Measurements from ENCODE around the gene ASMTL. TPM values are rescaled to one million over a fixed set of nuclear protein-coding genes. Genes with fewer than 3 reads are reported as not detected.
"Not testable (repeated sequence)": the region's sequence is repeated elsewhere in the genome, so short reads cannot be mapped to it uniquely, and the experiment has no call there.

ASMTL gene
- total RNA-seq, 1 donor from 2014 or later, result 13.6 TPM

GRCh38 chrX:1411326-1411725, 41.4 kb downstream of the ASMTL start:
- Histone ChIP-seq H3K27ac (ENCODE audit: low read depth, low read length) (no peak overlapping the region), H3K4me1 (ENCODE audit: control insufficient read depth in 3 of 3, insufficient read depth in 3 of 3, low read length in 3 of 3) (peaks cover 0 to 5% (median 0%) of the 10 kb centered on the region in 3 donors), H3K9ac (ENCODE audit: low read depth in 1 of 3, low read length in 3 of 3) (no peak overlapping the region), H3K9me3 (ENCODE audit: control insufficient read depth in 3 of 3, low read length in 3 of 3) (no peaks in the 10 kb centered on the region), H3K36me3 (ENCODE audit: control insufficient read depth in 3 of 3, insufficient read depth in 3 of 3, low read length in 3 of 3) (peaks cover 35 to 46% (median 39%) of the 10 kb centered on the region in 3 donors), H3K4me3 (ENCODE audit: low read length in 3 of 3) (no peak overlapping the region), H3K27me3 (ENCODE audit: control insufficient read depth in 3 of 3, insufficient read depth in 3 of 3, low read length in 3 of 3) (no peaks in the 10 kb centered on the region)

DNA sequence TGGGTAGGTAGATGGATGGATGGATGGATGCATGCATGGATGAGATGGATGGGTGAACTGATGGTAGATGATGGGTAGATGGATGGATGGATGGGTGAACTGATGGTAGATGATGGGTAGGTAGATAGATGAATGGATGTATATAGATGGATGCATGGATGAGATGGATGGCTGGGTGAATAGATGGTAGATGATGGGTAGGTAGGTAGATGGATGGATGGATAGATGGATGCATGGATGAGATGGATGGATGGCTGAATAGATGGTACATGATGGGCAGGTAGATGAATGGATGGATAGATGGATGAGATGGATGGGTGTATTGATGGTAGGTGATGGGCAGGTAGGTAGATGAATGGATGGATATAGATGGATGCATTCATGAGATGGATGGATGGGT, 45.7 kb downstream of the ASMTL start:
- Histone ChIP-seq H3K9me3 (ENCODE audit: control insufficient read depth in 3 of 3, low read length in 3 of 3) (no peaks in the 10 kb centered on the region), H3K4me1 (ENCODE audit: control insufficient read depth in 3 of 3, insufficient read depth in 3 of 3, low read length in 3 of 3) (peaks cover 0 to 5% (median 0%) of the 10 kb centered on the region in 3 donors), H3K27me3 (ENCODE audit: control insufficient read depth in 3 of 3, insufficient read depth in 3 of 3, low read length in 3 of 3) (no peaks in the 10 kb centered on the region), H3K36me3 (ENCODE audit: control insufficient read depth in 3 of 3, insufficient read depth in 3 of 3, low read length in 3 of 3) (peaks cover 48 to 57% (median 55%) of the 10 kb centered on the region in 3 donors), H3K27ac (ENCODE audit: low read depth, low read length) (no peak overlapping the region), H3K9ac (ENCODE audit: low read depth in 1 of 3, low read length in 3 of 3) (no peak overlapping the region), H3K4me3 (ENCODE audit: low read length in 3 of 3) (no peak overlapping the region)

GRCh38 chrX:1405769-1406168, 46.9 kb downstream of the ASMTL start:
- H3K27me3 ChIP-seq (ENCODE audit: control insufficient read depth in 3 of 3, insufficient read depth in 3 of 3, low read length in 3 of 3); H3K9ac ChIP-seq (ENCODE audit: low read depth in 1 of 3, low read length in 3 of 3); H3K4me3 ChIP-seq (ENCODE audit: low read length in 3 of 3); H3K27ac ChIP-seq (ENCODE audit: low read depth, low read length); H3K4me1 ChIP-seq (ENCODE audit: control insufficient read depth in 3 of 3, insufficient read depth in 3 of 3, low read length in 3 of 3); H3K9me3 ChIP-seq (ENCODE audit: control insufficient read depth in 3 of 3, low read length in 3 of 3): not testable (repeated sequence)
- H3K36me3 ChIP-seq (ENCODE audit: control insufficient read depth in 3 of 3, insufficient read depth in 3 of 3, low read length in 3 of 3), result peaks cover 50 to 59% (median 56%) of the 10 kb centered on the region in 3 donors

DNA sequence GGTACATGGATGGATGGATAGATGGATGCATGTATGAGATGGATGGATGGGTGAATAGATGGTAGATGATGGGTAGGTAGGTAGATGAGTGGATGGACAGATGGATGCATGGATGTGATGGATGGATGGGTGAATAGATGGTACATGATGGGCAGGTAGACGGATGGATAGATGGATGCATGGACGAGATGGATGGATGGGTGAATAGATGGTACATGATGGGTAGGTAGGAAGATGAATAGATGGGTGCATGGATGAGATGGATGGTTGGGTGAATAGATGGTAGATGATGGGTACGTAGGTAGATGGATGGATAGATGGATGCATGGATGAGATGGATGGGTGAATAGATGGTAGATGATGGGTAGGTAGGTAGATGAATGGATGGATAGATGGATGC, 48.8 kb downstream of the ASMTL start:
- not testable (repeated sequence) for H3K27ac ChIP-seq (ENCODE audit: low read depth, low read length); H3K9ac ChIP-seq (ENCODE audit: low read depth in 1 of 3, low read length in 3 of 3); H3K27me3 ChIP-seq (ENCODE audit: control insufficient read depth in 3 of 3, insufficient read depth in 3 of 3, low read length in 3 of 3); H3K9me3 ChIP-seq (ENCODE audit: control insufficient read depth in 3 of 3, low read length in 3 of 3); H3K4me3 ChIP-seq (ENCODE audit: low read length in 3 of 3); H3K4me1 ChIP-seq (ENCODE audit: control insufficient read depth in 3 of 3, insufficient read depth in 3 of 3, low read length in 3 of 3)
- peaks cover 58 to 64% (median 64%) of the 10 kb centered on the region in 3 donors for H3K36me3 ChIP-seq (ENCODE audit: control insufficient read depth in 3 of 3, insufficient read depth in 3 of 3, low read length in 3 of 3)

DNA sequence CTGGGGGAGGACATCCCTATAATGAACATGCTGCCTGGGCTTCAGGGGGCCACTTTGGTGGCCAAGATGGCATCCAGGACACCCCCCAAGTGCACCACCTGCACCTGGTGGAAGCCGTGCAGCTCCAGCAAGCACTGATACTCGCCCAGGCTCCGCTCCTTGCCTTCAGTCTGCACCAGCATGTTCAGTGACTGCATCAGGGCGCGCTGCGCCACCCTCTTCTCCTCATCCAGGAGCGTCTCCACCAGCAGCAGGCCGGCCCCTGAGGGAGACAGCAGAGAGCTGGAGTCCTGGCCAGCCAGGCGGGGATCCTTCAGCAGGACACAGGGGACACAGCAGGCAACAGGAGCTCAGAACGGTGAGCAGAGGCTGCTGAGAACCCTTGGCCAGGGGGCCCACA, 49.5 kb downstream of the ASMTL start:
- Histone ChIP-seq H3K4me3 (ENCODE audit: low read length in 3 of 3) (no peak overlapping the region), H3K9ac (ENCODE audit: low read depth in 1 of 3, low read length in 3 of 3) (no peak overlapping the region), H3K27me3 (ENCODE audit: control insufficient read depth in 3 of 3, insufficient read depth in 3 of 3, low read length in 3 of 3) (no peaks in the 10 kb centered on the region), H3K36me3 (ENCODE audit: control insufficient read depth in 3 of 3, insufficient read depth in 3 of 3, low read length in 3 of 3) (peaks cover 58 to 66% (median 64%) of the 10 kb centered on the region in 3 donors), H3K9me3 (ENCODE audit: control insufficient read depth in 3 of 3, low read length in 3 of 3) (no peaks in the 10 kb centered on the region), H3K27ac (ENCODE audit: low read depth, low read length) (no peak overlapping the region), H3K4me1 (ENCODE audit: control insufficient read depth in 3 of 3, insufficient read depth in 3 of 3, low read length in 3 of 3) (no peaks in the 10 kb centered on the region)

GRCh38 chrX:1401611-1402430, 50.9 kb downstream of the ASMTL start:
- Histone ChIP-seq H3K36me3 (ENCODE audit: control insufficient read depth in 3 of 3, insufficient read depth in 3 of 3, low read length in 3 of 3) (peaks cover 46 to 60% (median 58%) of the 10 kb centered on the region in 3 donors), H3K9me3 (ENCODE audit: control insufficient read depth in 3 of 3, low read length in 3 of 3) (no peaks in the 10 kb centered on the region), H3K27me3 (ENCODE audit: control insufficient read depth in 3 of 3, insufficient read depth in 3 of 3, low read length in 3 of 3) (no peaks in the 10 kb centered on the region), H3K4me1 (ENCODE audit: control insufficient read depth in 3 of 3, insufficient read depth in 3 of 3, low read length in 3 of 3) (no peaks in the 10 kb centered on the region), H3K4me3 (ENCODE audit: low read length in 3 of 3) (no peak overlapping the region), H3K9ac (ENCODE audit: low read depth in 1 of 3, low read length in 3 of 3) (no peak overlapping the region), H3K27ac (ENCODE audit: low read depth, low read length) (no peak overlapping the region)

DNA sequence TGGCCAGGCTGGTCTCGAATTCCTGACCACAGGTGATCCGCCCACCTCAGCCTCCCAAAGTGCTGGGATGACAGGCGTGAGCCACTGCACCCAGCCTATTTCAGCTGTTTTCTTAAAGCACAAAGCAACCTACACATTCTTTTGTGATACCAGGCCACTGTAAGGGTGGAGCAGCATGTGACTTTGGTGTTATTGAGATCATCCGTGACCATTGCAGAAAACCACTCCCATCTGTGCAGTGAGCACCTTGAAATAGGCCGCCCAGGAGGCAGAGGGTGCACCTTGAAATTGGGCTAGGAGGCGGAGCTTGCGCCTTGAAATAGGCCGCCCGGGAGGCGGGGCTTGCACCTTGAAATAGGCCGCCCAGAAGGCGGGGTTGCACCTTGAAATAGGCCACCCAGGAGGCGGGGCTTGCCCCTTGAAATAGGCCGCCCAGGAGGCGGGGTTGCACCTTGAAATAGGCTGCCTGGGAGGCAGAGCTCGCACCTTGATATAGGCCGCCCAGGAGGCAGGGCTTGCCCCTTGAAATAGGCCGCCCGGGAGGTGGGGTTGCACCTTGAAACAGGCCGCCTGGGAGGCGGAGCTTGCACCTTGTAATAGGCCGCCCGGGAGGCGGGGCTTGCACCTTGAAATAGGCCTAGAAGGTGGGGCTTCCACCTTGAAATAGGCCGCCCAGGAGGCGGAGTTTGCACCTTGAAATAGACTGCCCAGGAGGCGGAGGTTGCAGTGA, 51.8 kb downstream of the ASMTL start:
- Histone ChIP-seq H3K4me3 (ENCODE audit: low read length in 3 of 3) (no peak overlapping the region), H3K36me3 (ENCODE audit: control insufficient read depth in 3 of 3, insufficient read depth in 3 of 3, low read length in 3 of 3) (peaks cover 37 to 52% (median 48%) of the 10 kb centered on the region in 3 donors)

DNA sequence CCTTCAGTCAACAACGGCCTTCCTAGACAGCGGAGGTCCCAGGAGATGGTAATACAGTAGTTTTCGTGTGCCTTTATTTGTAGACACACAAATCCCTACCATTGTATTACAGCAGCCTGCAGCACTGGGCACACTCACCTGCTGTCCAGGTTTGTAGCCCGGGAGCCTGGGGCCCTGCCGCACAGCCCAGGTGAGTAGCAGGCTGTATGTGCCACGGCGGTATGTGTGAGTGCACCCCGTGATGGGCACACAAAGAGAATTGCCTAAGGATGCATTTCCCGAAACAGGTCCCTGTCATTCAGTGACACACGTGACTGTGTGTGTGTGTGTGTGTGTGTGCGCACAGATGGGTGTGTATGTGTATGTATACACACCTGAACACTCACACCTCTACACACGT, 52.7 kb downstream of the ASMTL start:
- Histone ChIP-seq H3K36me3 (ENCODE audit: control insufficient read depth in 3 of 3, insufficient read depth in 3 of 3, low read length in 3 of 3) (peaks cover 31 to 45% (median 40%) of the 10 kb centered on the region in 3 donors), H3K27me3 (ENCODE audit: control insufficient read depth in 3 of 3, insufficient read depth in 3 of 3, low read length in 3 of 3) (no peaks in the 10 kb centered on the region), H3K9ac (ENCODE audit: low read depth in 1 of 3, low read length in 3 of 3) (no peak overlapping the region)

More for the DNA sequence above, 51.8 kb downstream of the ASMTL start:
- Histone ChIP-seq H3K4me1 (ENCODE audit: control insufficient read depth in 3 of 3, insufficient read depth in 3 of 3, low read length in 3 of 3) (peaks cover 0 to 2% (median 0%) of the 10 kb centered on the region in 3 donors), H3K27me3 (ENCODE audit: control insufficient read depth in 3 of 3, insufficient read depth in 3 of 3, low read length in 3 of 3) (no peaks in the 10 kb centered on the region), H3K9me3 (ENCODE audit: control insufficient read depth in 3 of 3, low read length in 3 of 3) (no peaks in the 10 kb centered on the region), H3K9ac (ENCODE audit: low read depth in 1 of 3, low read length in 3 of 3) (no peak overlapping the region), H3K27ac (ENCODE audit: low read depth, low read length) (no peak overlapping the region)

DNA sequence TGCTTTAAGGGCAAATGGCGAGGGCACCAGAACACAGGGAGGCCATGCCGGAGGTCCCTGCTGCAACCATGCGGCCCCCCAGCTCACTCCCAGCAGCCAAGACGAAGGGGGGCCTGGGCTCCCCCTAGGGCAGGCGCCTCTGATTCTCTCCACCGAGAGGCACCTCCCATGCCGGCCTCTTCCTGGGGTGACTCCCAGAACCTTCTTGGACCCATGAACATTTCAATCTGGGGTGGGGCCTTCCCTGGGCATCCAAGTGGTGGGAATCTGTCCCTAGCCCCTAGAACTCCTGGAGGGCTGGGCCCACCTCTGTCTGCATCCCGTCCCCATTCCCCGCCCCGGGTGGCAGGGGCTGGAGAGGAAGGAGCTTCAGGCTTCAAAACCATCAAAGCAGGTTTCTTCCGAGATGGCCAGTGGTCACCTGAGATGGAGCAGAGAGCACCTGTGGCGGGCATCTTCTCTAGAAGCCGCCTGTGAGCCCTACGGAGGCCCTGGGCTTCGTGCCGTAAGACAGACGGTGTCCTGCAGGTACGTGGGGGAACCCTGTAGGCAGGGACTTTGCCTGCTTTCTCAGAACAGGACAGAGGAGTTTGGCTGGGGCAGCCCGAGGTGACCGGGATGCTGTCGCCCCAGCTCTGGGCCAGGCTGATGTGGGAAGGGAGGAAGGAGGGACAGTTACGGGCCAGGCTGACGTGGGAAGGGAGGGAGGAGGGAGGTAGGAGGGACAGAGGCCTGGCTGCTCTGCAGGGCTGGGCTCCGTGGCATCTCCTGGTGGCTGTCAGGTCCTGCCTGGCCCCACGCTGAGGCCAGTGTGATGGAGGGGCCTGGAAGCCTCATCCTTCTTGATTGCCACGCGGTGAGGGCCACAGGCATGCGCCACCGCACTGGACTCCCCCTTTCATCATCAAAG, 54.0 kb downstream of the ASMTL start:
- Histone ChIP-seq H3K27me3 (ENCODE audit: control insufficient read depth in 3 of 3, insufficient read depth in 3 of 3, low read length in 3 of 3) (no peaks in the 10 kb centered on the region), H3K36me3 (ENCODE audit: control insufficient read depth in 3 of 3, insufficient read depth in 3 of 3, low read length in 3 of 3) (peaks cover 17 to 35% (median 28%) of the 10 kb centered on the region in 3 donors), H3K4me3 (ENCODE audit: low read length in 3 of 3) (no peak overlapping the region), H3K9me3 (ENCODE audit: control insufficient read depth in 3 of 3, low read length in 3 of 3) (no peaks in the 10 kb centered on the region), H3K4me1 (ENCODE audit: control insufficient read depth in 3 of 3, insufficient read depth in 3 of 3, low read length in 3 of 3) (peaks cover 7 to 22% (median 8%) of the 10 kb centered on the region in 3 donors), H3K9ac (ENCODE audit: low read depth in 1 of 3, low read length in 3 of 3) (no peak overlapping the region), H3K27ac (ENCODE audit: low read depth, low read length) (no peak overlapping the region)

More for the DNA sequence above, 52.7 kb downstream of the ASMTL start:
- no peak overlapping the region for H3K4me3 ChIP-seq (ENCODE audit: low read length in 3 of 3)
- H3K9me3 ChIP-seq (ENCODE audit: control insufficient read depth in 3 of 3, low read length in 3 of 3), result no peaks in the 10 kb centered on the region
- H3K27ac ChIP-seq (ENCODE audit: low read depth, low read length), result no peak overlapping the region
- peaks cover 0 to 10% (median 3%) of the 10 kb centered on the region in 3 donors for H3K4me1 ChIP-seq (ENCODE audit: control insufficient read depth in 3 of 3, insufficient read depth in 3 of 3, low read length in 3 of 3)

Measured in skeletal muscle tissue (tissue), 4 donors.